Activated T-helper 1 cell treated with Interleukin-2 at 50 U/mL for 16 hours (primary cell): ENCODE measurements around the gene SPRYD4.
"Not testable (repeated sequence)": the region's sequence is repeated elsewhere in the genome, so short reads cannot be mapped to it uniquely, and the experiment has no call there.

Experiments used
- DNase-seq: peaks from one replicate; pipeline ENCODE4 v3.0.0-alpha.2; 2020; ENCODE audit warnings: low read depth

Gene SPRYD4

DNA sequence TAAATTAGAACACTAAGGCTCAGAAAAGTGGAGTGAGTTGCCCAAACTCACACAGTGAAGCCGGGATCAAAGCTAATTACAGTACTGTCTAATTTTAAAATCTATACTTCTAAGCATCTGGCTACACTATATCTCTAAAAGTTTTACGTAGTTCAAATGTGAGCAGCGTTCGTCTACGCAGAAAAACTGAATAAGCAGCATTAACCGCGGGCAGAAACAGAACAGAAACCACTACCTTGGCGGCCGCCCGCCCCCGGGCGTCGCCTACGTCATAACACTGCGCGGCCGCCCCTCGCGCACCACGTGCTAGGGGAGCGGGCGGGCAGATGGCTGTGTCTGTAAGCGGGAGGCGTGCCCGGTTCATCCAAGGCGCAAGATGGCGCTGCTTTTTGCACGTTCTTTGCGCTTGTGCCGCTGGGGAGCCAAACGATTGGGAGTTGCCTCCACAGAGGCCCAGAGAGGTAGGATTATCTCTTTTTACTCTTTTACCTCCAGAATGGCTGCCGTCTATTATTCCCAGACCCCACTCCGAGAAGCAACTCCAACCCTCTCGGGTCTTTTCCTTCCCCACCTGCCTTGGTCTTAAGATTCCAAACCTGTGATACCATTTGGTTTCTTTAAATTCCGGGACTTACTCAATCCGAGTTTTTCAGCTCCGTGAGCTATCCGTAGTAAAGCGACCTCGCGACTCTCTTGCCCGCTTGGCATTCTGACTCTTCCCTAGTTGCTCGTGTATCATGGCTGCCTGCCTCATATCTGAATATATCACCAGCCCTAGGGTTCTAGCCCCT is at the start of gene SPRYD4:
SPRYD4 (plus strand) TSS at position 363 of the 791 bp plus-strand sequence; CDS start at position 377, 14 bp downstream.
- DNase-seq: peak; percentile 93

- DNase-seq: no peak
Measured at GRCh38 chr12:56420411-56420810, 48.0 kb upstream of the SPRYD4 start.

- DNase-seq: no peak
Measured at GRCh38 chr12:56425193-56425592, 43.2 kb upstream of the SPRYD4 start.

DNA sequence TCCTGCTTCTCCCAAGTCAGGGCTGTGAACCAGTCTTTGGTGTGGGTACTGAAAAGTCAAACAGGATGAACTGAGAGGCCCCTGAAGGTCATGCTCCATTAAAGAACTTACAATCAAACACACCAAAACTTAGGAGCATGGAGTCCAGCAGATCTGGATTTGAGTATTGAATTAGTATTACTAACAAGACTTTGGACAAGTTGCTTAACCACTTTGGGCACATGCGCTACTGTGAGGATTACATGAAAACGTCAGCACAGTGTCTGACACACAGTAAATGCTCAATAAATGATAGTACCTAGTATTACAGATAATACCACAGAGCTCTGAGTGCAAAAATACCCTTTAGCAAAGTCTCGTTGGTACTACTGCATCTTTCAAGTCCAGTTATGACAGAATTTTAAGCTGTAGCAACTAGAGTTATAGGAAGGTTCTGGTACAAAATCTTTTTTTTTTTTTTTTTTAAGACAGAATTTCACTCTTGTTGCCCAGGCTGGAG is 42.4 kb upstream of the SPRYD4 start:
- DNase-seq: no peak

GRCh38 chr12:56431288-56431687 is 37.1 kb upstream of the SPRYD4 start:
- DNase-seq: no peak

DNA sequence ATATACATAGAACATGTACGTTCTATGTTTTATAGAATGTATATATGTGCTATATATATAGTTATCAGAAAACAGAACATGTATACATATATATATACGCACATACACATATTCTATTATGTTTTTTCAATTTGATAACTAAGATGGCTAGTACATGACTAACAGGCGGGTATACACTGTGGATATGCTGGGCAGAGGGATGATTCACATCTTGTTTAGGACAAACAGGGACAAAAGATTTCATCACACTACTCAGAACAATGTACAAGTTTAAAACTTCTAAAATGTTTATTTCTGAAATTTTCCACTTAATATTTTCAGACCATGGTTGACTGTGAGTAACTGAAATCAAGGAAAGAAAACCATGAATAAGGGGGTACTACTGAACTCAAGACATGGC is 36.5 kb upstream of the SPRYD4 start:
- DNase-seq: no peak

- no peak for DNase-seq
Measured at GRCh38 chr12:56434828-56435227, 33.5 kb upstream of the SPRYD4 start.

- no peak for DNase-seq
Measured at GRCh38 chr12:56437430-56438176, 30.8 kb upstream of the SPRYD4 start.

DNA sequence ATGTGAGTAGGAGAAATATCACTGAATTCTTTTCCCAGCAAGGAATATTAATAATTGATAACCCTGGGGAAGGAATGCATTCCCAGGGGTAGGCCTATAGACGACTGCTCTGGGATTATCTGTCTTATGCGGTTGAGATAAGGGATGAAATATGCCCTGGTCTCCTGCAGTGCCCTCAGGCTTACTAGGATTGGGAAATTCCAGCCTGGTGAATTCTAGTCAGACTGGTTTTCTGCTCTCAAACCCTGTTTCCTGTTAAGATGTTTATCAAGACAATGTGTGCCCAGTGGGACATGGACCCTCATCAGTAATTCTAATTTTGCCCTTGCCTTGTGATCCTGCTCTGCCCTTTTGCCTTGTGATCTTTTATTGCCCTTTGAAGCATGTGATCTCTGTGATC is 25.2 kb upstream of the SPRYD4 start:
- not testable (repeated sequence) for DNase-seq

DNA sequence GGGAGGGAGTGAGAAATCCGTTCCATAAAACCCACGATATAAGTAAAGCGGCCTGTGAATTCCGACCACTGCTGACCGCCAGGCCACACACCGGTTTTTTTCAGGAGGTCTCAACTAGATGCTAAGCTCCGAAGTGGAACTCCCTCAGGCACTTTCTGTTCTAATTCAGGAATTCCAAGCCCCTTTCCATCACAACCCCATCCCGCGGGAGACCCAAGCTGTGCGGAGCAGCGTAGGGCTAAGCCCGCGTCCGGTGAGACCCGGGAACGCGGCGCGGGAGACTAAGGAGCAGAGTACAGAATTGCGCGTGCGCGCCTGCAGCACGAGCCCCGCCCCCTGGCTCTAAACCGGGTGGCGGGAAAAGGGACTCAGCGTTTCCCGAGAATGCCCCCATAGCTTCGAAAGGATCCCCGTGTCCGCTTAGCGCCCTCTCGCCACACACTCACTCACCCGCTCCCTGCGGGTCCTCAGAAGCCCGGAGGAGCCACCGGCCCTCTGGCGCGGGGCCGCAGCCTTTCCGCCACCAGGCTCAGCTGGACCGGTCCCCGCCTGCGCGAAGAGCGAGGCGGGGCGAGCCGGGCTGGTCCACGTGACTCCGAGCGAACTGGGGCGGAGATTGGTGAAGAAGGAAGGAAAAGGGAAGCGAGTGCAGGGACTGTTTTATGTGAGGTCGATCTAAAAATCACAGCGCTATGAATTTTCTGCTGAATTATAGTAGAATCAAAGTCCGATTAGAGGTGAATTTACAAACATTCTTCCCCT is 19.3 kb upstream of the SPRYD4 start, which contains the start of gene TIMELESS:
TIMELESS (minus strand) TSS at position 567 of the 762 bp plus-strand sequence. CDS start 15,256 bp downstream, outside the sequence.
- DNase-seq: peak; percentile 79

GRCh38 chr12:56449622-56449984 is 18.8 kb upstream of the SPRYD4 start:
- no peak for DNase-seq

DNA sequence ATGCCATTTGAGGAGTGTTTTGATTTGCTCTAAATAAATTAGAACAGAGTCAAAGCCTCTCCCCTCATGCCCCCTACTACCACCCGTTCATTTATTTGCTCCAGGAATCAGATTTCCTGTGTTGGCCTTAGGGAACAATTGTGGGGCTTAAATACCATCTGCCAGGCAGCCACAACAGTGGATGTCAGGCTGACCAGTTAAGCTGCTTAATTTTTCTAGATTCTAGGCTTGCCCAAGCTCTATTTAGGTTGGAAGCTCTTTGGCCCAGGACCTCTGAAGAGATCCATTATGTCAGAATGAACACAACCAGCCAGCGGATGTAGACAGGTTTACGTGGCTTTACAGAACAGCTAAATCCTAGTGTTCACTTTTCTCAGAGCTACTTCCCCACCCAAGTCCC is 18.1 kb upstream of the SPRYD4 start:
- DNase-seq: no peak

DNA sequence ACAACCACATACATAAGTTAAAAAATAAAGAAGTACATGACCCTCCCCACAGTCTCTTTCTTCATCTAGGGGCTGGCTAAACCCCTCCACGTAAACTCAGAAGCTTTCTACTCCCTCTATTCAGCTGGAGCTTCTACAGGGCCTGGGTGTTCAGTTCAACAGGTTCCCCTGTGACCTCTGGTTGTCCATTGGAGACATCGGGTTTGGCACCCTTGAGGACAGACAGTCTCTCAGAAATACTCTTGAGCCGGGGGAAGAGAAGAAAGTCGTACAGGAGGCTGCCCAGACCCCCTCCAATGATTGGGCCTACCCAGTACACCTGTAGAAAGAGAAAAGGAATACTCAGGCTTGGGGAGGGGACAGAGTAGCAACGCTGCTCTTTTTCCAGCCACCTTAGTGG is 17.2 kb upstream of the SPRYD4 start:
- no peak for DNase-seq

- DNase-seq: no peak
Measured at GRCh38 chr12:56454557-56454956, 13.8 kb upstream of the SPRYD4 start, which contains the start of gene MIP. MIP (minus strand) TSS chr12:56454657; CDS start chr12:56454613, 44 bp downstream.

DNA sequence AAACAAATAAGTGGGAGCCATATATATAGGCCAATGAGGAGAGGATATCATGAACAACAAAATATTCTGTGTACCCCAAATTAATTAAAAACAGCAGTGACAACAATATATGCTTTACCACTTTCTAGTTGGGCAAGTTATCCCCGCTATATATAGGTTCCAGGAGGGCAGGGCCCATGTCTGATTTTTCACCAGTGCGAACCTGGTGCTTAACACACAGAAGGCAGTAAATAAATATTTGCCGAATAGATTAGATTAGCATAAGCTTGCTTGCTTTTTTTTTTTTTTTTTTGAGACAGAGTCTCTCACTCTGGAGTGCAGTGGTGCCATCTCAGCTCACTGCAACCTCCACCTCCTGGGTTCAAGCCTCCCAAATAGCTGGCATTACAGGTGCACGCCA is 10.6 kb upstream of the SPRYD4 start:
- DNase-seq: no peak

GRCh38 chr12:56461235-56462159 is 6.9 kb upstream of the SPRYD4 start:
- DNase-seq: no peak

GRCh38 chr12:56462565-56462964 is 5.8 kb upstream of the SPRYD4 start:
- DNase-seq: no peak

GRCh38 chr12:56469007-56469930 is 891 bp downstream of the SPRYD4 start:
- DNase-seq: no peak

DNA sequence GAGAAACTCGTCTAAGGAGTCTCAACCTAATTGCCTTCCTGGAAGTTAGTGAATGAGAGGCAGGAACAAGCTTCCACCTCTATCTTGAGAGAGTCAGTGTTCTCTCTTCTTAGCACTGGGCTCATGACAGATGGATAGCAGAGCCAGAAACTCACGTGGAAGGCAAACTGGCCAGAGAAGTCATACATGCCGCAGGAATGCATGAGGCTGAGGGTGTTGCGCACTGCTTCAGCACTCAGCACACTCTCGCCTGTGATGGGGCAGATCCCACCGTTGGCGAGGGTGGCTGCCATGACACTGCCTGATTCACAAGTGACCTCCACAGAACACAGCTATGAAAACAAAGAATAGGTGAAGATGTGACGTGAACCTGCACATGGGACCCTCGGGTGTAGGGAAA is 6.0 kb downstream of the SPRYD4 start:
- no peak for DNase-seq

DNA sequence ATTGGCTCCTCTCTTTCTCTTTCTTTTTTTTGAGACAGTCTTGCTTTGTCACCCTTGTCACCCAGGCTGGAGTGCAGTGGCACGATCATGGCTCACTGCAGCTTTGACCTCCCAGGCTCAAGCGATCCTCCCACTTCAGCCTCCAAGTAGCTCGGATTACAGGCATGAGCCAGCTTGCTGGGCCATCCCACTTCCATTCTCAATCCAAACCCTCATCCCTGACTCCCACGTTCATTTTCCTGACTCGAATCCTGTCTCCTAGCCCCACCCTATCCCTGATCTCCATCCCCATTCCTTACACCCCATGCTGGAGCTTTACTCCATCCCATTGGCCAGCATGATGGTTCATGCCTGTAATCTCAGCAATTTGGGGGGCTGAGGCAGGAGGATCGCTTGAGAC is 7.8 kb downstream of the SPRYD4 start:
- DNase-seq: no peak
